GM18508 (cell line): ENCODE measurements around the gene EPHA5.
"Not testable (repeated sequence)": the region's sequence is repeated elsewhere in the genome, so short reads cannot be mapped to it uniquely, and the experiment has no call there.

Experiments used
- ATAC-seq: cut with Tn5 transposase; IDR thresholded peaks from one replicate; pipeline ENCODE4 v1.9.1; 2021; ENCODE audit warnings: moderate number of reproducible peaks; ENCODE audit not compliant: insufficient read depth, unreplicated experiment

The EPHA5 gene

DNA sequence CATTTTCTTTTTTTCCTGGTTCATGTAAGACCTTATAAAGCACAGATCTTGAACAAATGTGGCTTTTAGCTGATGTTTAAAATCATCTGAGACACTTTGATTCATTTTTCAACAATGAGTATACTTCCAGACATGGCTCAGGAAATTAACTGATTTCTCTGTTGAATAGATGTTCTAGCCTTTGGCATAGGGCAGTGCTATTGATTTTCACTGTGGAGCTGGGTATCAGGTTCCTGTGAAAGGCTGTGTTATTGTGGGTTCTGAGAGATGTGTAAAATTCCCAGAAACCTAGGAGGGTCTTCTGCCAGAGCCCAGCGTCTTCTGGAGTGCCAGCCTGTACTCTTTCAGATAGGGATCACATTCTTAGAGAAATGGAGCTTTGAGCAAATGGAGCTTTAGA, 278.9 kb downstream of the EPHA5 start:
- no peak for ATAC-seq

DNA sequence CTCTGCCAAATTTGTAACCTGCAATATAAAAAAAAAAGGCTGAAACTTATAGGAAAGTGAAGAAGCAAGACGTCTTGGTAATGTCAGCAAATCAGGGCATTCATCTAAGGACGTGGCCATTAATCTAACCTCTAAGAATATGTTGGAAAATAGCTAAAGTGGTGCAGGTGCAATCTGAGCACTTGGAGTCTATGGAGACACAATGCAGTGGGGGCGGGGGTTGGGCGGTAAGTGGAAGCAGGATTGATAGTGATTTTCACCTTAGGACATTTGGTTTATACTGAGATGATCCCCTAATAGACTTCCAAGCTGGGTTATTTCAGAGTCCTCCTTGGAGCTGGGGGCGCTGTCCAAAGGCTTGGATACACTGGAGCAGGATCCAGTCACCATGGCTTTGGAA, 283.4 kb downstream of the EPHA5 start:
- ATAC-seq, result no peak

GRCh38 chr4:65383589-65384305, 286.5 kb downstream of the EPHA5 start:
- no peak for ATAC-seq

DNA sequence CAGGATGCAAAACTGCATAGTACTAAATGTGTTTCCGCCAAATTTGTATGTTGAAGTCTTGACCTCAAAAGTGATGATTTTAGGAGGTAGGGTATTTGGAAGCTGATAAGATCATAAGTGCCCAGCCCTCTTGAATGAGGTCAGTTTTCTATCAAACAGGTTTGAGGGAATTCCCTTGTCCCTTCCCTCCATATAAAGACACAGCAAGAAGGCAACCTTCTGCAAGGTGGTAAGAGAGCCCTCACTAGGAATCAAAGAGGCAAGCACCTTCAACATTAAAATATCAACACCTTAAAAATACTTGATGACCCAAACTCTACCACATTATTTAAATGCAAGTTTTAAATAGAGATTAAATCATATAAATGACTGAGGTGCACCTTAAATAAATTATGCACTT, 288.6 kb downstream of the EPHA5 start:
- no peak for ATAC-seq

GRCh38 chr4:65370709-65371108, 299.6 kb downstream of the EPHA5 start:
- ATAC-seq, result no peak

GRCh38 chr4:65367306-65367705, 303.0 kb downstream of the EPHA5 start:
- no peak for ATAC-seq

- no peak for ATAC-seq
These were observed 311.4 kb downstream of the EPHA5 start for GRCh38 chr4:65358914-65359313.

GRCh38 chr4:65353098-65353497, 317.2 kb downstream of the EPHA5 start:
- no peak for ATAC-seq

DNA sequence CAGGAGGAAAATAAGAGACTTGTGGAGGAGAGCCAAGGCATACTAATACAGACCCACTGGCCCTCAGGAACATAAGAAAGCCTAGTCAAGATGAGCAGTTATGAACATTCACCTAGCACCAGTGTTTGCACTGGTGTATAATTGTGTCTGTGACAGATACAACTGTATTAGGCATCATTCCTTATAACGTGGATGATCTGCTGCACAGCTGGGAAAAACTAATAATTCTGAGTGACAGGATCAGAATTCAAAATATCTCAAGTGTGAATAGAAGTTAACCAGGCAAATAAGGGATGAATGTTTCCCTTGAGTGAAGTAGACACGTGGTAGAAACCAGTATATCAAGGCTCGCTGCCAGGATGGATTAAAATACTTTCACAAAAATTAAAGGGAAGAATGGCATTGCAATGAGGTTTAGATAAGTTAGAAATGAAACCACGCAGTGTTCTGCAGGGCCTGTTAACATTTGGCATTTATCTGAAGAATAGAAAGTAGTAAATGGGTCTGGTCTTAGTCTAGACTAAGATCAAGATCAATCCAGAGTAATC, 325.9 kb downstream of the EPHA5 start:
- no peak for ATAC-seq

- no peak for ATAC-seq
These were observed 326.9 kb downstream of the EPHA5 start for GRCh38 chr4:65343342-65343741.

DNA sequence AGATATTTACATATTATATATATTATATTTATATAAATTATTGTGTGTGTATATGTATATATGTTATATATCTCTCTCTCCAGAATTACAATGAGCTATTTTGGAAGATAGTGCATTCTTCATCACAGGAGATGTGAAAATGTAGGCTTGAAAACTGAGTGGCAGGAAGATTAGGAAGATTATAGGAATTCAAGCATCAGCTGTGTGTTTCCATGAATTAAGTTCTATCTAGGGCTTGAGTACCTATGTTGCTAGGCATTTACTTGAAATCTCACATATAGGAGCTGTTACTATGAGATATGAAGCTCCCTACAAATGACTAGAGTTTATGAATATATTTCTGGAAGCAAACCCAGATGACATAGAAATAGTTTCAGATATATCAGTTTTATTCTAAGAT, 328.7 kb downstream of the EPHA5 start:
- no peak for ATAC-seq

GRCh38 chr4:65340382-65341109, 329.7 kb downstream of the EPHA5 start:
- no peak for ATAC-seq

GRCh38 chr4:65337371-65337770, 332.9 kb downstream of the EPHA5 start:
- no peak for ATAC-seq

GRCh38 chr4:65336465-65336864, 333.8 kb downstream of the EPHA5 start:
- ATAC-seq, result no peak

DNA sequence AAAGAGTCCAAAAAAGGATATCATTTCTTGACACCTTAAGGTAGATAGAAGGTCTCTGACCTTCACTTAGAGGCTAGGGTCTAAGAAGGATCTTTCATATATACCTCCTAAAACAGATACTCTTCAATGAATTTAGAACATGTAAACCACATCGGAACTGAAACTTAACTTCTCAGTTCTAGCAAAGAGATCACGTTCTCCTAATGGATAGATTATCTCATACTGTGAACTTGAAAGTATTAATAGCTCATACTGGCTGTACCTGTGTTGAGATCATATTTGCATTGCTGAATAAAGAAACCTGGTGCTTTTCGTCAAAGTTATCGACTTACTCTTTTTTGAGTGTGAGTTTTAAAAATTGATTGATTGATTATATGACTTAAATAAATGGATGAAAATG, 353.8 kb downstream of the EPHA5 start:
- ATAC-seq, result no peak

DNA sequence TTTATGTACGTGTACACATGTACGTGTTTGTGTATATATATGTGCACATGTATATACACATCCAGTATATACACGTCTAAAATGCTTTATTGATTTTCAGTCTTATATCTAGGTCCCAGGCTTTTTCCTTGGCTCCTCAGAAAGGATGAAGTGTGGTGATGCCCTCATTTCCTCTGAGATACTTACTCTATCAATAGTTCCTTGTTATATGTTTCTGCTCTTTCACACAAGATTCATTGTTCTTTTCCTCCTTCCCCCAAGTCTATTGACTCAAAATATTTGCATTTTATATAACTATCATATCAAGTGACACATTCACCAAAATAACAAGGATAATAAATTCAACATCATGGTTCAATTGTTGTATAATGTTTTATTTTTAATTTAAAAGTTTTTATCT, 359.2 kb downstream of the EPHA5 start:
- ATAC-seq, result no peak

DNA sequence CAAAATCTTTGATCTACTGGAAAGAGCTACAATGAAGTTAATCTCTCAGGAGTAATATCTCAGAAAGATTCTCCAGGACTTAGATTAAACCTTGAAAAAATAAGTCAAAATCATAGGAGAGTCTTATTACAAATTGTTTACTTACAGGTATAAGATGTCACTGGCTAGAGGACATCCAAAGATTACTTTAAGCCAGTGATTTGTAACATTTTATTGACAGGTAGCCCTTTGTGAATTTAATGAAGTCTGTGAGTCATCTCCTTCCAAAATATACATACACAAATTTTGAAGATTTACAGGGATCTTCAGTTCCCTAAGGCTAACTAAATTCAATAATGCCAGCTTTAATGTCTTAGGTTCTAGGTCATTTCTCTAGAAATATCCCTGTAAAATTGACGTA, 359.7 kb downstream of the EPHA5 start:
- ATAC-seq, result no peak

- not testable (repeated sequence) for ATAC-seq
These were observed 361.7 kb downstream of the EPHA5 start for GRCh38 chr4:65308626-65309025.

DNA sequence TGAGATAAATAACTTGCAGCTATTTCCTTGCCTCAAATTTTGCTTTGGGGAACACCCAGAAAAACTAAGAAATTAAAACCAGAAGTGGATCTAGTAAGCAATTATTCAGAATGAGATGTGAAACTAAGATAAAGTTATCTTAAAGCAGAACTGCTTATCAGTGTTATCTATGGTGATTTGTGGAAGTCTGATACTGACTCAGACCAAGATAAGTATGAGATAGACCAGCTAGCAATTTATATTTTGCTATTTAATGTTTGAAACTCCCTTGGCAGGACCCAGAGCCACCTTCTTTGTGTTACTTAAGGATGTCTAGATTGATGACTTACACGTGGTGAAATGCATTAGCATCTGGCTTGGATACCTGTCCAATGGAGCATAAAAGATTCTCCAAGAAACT, 368.1 kb downstream of the EPHA5 start:
- no peak for ATAC-seq

DNA sequence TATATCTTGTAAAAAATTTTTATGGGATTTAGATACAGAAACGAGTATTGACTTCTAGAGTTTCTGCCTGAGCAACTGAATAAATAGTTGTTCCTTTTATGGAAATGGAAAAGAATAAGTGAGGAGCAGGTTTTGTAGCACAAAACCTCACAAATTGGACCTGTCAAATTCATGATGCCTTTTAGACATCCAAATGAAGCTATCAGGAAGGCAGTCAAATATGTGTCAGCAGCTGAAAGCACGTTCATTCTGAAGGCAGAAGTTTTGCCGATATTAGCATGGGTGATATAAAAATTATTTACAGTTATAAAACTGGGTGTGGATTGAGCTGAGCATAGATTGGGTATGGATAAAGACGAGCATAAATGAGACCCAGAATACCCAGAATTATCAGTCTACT, 374.0 kb downstream of the EPHA5 start:
- ATAC-seq, result no peak

DNA sequence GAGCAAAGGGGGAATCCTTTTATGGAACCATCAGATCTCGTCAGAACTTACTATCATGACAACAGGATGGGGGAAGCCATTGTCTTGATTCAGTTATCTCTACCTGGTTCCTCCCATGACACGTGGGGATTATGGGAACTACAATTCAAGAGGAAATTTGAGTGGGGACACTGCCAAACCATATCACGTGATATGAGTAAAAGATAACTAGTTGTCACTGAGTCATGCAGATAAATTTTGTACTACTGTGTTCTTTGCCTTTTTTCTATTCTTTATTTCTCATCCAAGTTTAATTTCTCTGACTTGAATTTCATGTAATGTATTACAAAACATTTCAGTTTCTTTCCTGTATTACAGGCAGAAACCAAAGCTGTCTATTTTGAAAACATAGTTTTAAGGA, 383.2 kb downstream of the EPHA5 start:
- ATAC-seq, result no peak
